Esophagus muscularis mucosa (tissue), 4 donors: ENCODE data around the gene TBC1D22A. TPM values are rescaled to one million over a fixed set of nuclear protein-coding genes. Genes with fewer than 3 reads are reported as not detected.

Experiments used
- DNase-seq: peaks from one replicate; pipeline ENCODE4 v3.0.0-alpha.2; 2017; ENCODE audit errors: extremely low spot score
- H3K27ac ChIP-seq, 4 donors: fragments of 200-600 bp; sonication (generic); replicated peaks in 1 of 4; 1 replicate in 3 of 4; 2 replicates in 1 of 4; pipeline ENCODE4 v1.5.1; 2016 to 2019; ENCODE audit warnings: mild to moderate bottlenecking in 1 of 4
- H3K27me3 ChIP-seq, 4 donors: fragments of 200-600 bp; sonication (generic); one replicate each; pipeline versions ENCODE4 v1.5.1 to v1.6.0; 2016 to 2019
- H3K36me3 ChIP-seq, 4 donors: fragments of 200-600 bp; sonication (generic); one replicate each; pipeline ENCODE4 v1.5.1; 2016 to 2019
- H3K4me1 ChIP-seq, 4 donors: fragments of 200-600 bp; sonication (generic); one replicate each; pipeline ENCODE4 v1.5.1; 2016 to 2019
- H3K4me3 ChIP-seq, 4 donors: fragments of 200-600 bp; sonication (generic); 1 replicate in 2 of 4; 2 replicates in 2 of 4; pipeline ENCODE4 v1.5.1; 2016 to 2019; ENCODE audit warnings: mild to moderate bottlenecking in 4 of 4, moderate library complexity in 1 of 4
- H3K9me3 ChIP-seq, 4 donors: fragments of 200-600 bp; sonication (generic); 1 replicate in 3 of 4; 2 replicates in 1 of 4; pipeline ENCODE4 v1.5.1; 2016 to 2019
- EP300 ChIP-seq: sonication (generic); formaldehyde crosslinking; IDR thresholded peaks from one replicate; pipeline ENCODE4 v1.6.1; 2017; ENCODE audit warnings: antibody characterized with exemption
- POLR2A ChIP-seq: fragments of 450-650 bp; IDR thresholded peaks from one replicate; pipeline ENCODE4 v1.6.1; 2017; ENCODE audit warnings: antibody characterized with exemption, moderate library complexity, mild to moderate bottlenecking, low read depth
- POLR2AphosphoS5 ChIP-seq, 2 donors: sonication (generic); formaldehyde crosslinking; IDR thresholded peaks; one replicate each; pipeline ENCODE4 v1.6.1; 2017; ENCODE audit warnings: antibody characterized with exemption in 2 of 2
- WGBS: methylation state at CpG from one replicate; pipeline ENCODE4 v1.1.5; 2018; 5-methylcytosine and 5-hydroxymethylcytosine counted together
- intact Hi-C: fragments of 100-400 bp; cut with DNase I; formaldehyde crosslinking; loops from one replicate; pipeline ENCODE4 v1.15.1; 2023
- total RNA-seq, 4 donors: library from RNA; depleted of rRNA; stranded (reverse); fragments of >200 nt; gene quantifications; one replicate each; pipeline versions ENCODE4 v1.1.0 to v1.2.1, GENCODE V29; 2016
- TF ChIP-seq, protein P1 (sequence below), 3 experiments: fragments of 200-600 bp in 2 of 3; fragments of 450-650 bp in 1 of 3; sonication (generic) in 2 of 3; IDR thresholded peaks; one replicate each; pipeline ENCODE4 v1.5.1; 2017 to 2019; ENCODE audit warnings: antibody characterized with exemption in 3 of 3, mild to moderate bottlenecking in 2 of 3, moderate library complexity in 1 of 3

Gene TBC1D22A
- total RNA-seq, 4 donors from 2014 or later = 15.2 to 20.7 (median 18.8) TPM

- DNase-seq = no peak
- 86% methylated on average over 19 of the region's 20 CpGs for WGBS
- Histone ChIP-seq H3K27ac (no peak overlapping the region), H3K4me3 (no peak overlapping the region), H3K27me3 (no peaks in the 10 kb centered on the region), H3K4me1 (no peaks in the 10 kb centered on the region), H3K9me3 (no peaks in the 10 kb centered on the region), H3K36me3 (peaks cover 0 to 9% (median 7%) of the 10 kb centered on the region in 4 donors)
- intact Hi-C loops = no loop called here
- no peak for TF ChIP-seq EP300
- TF ChIP-seq POLR2AphosphoS5 (IDR thresholded peaks at IDR 0.05) = no peak
- TF ChIP-seq, protein P1, sequence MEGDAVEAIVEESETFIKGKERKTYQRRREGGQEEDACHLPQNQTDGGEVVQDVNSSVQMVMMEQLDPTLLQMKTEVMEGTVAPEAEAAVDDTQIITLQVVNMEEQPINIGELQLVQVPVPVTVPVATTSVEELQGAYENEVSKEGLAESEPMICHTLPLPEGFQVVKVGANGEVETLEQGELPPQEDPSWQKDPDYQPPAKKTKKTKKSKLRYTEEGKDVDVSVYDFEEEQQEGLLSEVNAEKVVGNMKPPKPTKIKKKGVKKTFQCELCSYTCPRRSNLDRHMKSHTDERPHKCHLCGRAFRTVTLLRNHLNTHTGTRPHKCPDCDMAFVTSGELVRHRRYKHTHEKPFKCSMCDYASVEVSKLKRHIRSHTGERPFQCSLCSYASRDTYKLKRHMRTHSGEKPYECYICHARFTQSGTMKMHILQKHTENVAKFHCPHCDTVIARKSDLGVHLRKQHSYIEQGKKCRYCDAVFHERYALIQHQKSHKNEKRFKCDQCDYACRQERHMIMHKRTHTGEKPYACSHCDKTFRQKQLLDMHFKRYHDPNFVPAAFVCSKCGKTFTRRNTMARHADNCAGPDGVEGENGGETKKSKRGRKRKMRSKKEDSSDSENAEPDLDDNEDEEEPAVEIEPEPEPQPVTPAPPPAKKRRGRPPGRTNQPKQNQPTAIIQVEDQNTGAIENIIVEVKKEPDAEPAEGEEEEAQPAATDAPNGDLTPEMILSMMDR (IDR thresholded peaks at IDR 0.05) = no peak
- no peak for TF ChIP-seq POLR2A
Observed at GRCh38 chr22:47051441-47052071, 289.1 kb downstream of the TBC1D22A start.

DNA sequence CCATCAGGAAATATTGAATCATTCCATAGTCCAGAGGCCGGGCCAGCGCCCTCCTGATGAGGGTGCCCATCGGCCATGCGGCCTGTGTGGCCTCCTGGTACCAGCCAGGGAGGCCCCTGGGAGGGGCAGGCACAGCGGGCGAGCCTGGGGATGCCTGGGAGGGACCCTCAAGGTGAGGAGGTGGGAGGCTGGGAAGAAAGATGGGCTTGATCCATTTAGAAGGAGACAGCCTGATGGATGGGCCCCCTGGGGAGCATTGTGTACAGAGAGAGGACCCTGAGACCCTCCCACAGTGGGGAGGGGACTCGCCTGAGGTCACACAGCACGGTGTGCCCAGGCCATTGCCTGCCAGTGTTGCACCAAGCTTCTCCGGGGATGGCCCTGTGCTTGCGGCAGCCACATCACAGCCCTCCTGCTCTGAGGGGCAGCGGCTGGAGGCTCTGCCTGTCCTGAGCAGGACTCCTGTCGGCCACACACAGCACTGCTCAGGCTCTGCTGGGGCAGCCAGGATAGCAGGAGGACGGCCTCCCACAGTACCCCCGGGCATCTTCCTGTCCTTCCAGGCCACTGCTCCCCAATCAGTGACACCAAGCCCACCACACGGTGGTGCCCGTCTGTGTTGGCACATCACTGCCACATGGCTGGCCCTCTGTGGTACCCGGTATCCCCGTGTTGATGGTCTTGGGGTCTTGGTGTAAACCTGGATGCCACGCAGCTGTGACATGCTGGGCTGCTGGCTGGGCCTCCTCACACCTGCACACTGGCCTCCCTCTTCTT lies 290.0 kb downstream of the TBC1D22A start:
- no peak for TF ChIP-seq POLR2A
- H3K4me3 ChIP-seq = no peak overlapping the region
- H3K4me1 ChIP-seq = no peaks in the 10 kb centered on the region
- H3K27me3 ChIP-seq = no peaks in the 10 kb centered on the region
- H3K36me3 ChIP-seq = peaks cover 0 to 12% (median 10%) of the 10 kb centered on the region in 4 donors
- H3K9me3 ChIP-seq = no peaks in the 10 kb centered on the region
- no peak overlapping the region for H3K27ac ChIP-seq
- no peak for DNase-seq
- intact Hi-C loops = no loop called here
- 95% methylated on average over 7 of the region's 19 CpGs for WGBS

GRCh38 chr22:47053013-47053725 lies 290.7 kb downstream of the TBC1D22A start:
- intact Hi-C loops = no loop called here
- no peak overlapping the region for H3K27ac ChIP-seq
- WGBS = 71% methylated on average over 7 of the region's 14 CpGs
- H3K9me3 ChIP-seq = no peaks in the 10 kb centered on the region
- H3K36me3 ChIP-seq = peaks cover 0 to 12% (median 10%) of the 10 kb centered on the region in 4 donors
- no peaks in the 10 kb centered on the region for H3K4me1 ChIP-seq
- H3K27me3 ChIP-seq = no peaks in the 10 kb centered on the region
- H3K4me3 ChIP-seq = no peak overlapping the region
- TF ChIP-seq POLR2A = no peak
- TF ChIP-seq, protein P1 (IDR thresholded peaks at IDR 0.05) = no peak
- TF ChIP-seq EP300 = no peak
- TF ChIP-seq POLR2AphosphoS5 (IDR thresholded peaks at IDR 0.05) = no peak
- DNase-seq = no peak

- Histone ChIP-seq H3K27me3 (no peaks in the 10 kb centered on the region), H3K9me3 (no peaks in the 10 kb centered on the region), H3K4me1 (no peaks in the 10 kb centered on the region), H3K36me3 (peaks cover 0 to 12% (median 10%) of the 10 kb centered on the region in 4 donors), H3K4me3 (no peak overlapping the region), H3K27ac (no peak overlapping the region)
- no peak for TF ChIP-seq EP300
- DNase-seq = no peak
- intact Hi-C loops = no loop called here
- 91% methylated on average over 12 of the region's 12 CpGs for WGBS
Observed at GRCh38 chr22:47053726-47054141, 291.3 kb downstream of the TBC1D22A start.

GRCh38 chr22:47054231-47055072 lies 292.0 kb downstream of the TBC1D22A start:
- intact Hi-C loops = no loop called here
- TF ChIP-seq, protein P1 (IDR thresholded peaks at IDR 0.05) = no peak
- no peak for TF ChIP-seq POLR2A
- no peak for TF ChIP-seq POLR2AphosphoS5 (IDR thresholded peaks at IDR 0.05)
- no peak for TF ChIP-seq EP300
- 95% methylated on average over 27 of the region's 28 CpGs for WGBS
- no peaks in the 10 kb centered on the region for H3K4me1 ChIP-seq
- H3K27ac ChIP-seq = no peak overlapping the region
- no peaks in the 10 kb centered on the region for H3K9me3 ChIP-seq
- no peak for DNase-seq
- H3K36me3 ChIP-seq = peaks cover 0 to 18% (median 12%) of the 10 kb centered on the region in 4 donors
- H3K27me3 ChIP-seq = no peaks in the 10 kb centered on the region
- no peak overlapping the region for H3K4me3 ChIP-seq
